ENCODE results near the gene HMGB4. TPM values are rescaled to one million over a fixed set of nuclear protein-coding genes. Genes with fewer than 3 reads are reported as not detected.

The HMGB4 gene
- total RNA-seq, 2 donors from 2014 or later, result not detected

DNA sequence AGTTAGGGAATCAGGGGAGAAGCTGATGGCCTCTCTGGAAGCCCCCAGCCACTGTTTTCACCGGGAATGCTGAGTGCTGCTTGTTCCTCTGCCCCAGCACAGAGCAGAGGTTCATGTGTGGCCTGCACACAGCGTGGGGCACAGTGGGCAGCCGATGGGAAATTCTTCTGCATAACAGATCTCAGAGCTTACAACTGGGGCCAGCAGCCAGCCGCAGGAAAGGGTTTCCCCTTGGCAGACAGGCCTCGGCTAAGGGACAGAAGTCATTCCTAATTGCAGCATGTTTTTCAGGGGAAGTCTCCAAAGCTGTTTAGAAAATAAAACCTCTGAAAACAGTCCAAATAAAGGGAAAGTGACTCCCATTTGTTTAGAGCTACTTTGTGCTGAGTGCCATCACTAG lies 22.6 kb downstream of the HMGB4 start:
- DNase-seq, result no peak
- intact Hi-C loops (cut with DNase I, micrococcal nuclease), result no loop called here
- ATAC-seq, result no peak

DNA sequence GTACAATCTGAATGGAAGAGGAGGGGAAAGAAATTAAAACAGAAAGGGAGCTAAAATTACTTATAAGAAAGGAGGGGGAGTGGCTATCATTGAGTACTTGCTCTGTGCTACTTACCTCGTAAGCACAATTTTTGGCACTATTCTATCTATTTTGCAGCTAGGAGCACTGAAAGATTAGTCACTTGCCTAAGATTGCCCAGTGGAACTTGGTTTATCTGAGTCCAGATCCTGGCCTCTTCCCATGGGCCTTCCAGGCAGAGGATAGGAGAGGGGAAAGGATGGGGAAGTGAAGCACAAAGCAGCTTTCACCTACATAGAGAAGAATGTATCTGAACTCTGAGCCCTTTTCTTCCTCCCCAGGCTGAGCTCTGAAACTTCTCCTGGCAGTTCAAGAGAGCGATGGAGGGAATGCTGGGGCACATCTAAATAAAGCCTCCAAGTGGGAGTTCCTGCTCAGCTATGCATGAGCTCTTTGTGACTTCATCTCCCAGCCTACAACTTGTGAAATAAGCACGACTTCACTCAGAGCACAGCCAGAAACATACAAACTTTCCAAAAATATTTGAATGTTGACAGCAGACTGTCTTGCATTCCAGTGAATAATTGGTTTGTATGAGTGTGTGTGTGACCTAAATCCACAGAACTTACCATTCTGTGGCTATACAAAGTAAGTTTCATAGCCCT lies 29.4 kb downstream of the HMGB4 start:
- intact Hi-C loops (cut with DNase I, micrococcal nuclease), result no loop called here
- DNase-seq (no peak), ATAC-seq (no peak)

DNA sequence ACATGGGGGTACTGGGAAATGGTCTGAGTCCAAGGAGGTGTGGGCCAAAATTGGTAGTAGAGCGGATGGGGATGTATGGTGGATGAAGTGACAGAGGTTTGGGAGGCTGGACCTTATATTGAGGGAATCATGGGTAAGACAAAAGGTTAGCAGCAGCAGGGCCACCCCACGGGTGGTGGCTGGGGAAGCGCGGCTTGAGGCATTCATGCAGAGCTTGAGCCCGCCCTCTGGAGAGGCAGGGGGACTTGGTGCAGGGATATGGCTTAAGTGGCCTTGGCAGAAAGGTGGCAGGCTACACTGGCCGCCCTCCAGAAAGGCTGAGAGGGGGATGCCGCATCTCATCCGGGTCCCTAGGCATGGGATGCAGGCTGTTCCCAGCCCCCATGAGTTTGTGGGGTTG lies 31.5 kb downstream of the HMGB4 start:
- intact Hi-C loops (cut with DNase I, micrococcal nuclease), result no loop called here
- ATAC-seq (no peak), DNase-seq (no peak)

DNA sequence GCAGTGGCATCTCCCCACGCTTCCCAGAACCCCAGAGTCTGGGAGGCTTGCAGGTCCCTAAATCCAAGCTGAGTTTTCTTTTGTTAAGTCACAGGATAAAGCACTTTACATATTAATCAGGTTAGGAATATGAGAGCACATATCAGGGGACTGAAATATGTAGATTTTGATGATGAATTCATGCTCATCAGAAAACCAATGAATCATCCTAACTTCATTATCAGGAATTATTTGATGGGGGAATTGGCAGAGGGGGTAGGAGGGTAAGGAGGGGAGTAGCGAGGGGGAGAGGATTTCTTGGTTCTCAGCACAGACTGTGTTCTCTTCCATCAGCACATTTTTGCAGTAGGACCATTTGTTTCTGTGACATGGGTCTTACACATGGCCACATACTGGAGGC lies 32.1 kb downstream of the HMGB4 start:
- intact Hi-C loops (cut with DNase I, micrococcal nuclease), result no loop called here
- DNase-seq (no peak), ATAC-seq (no peak)

DNA sequence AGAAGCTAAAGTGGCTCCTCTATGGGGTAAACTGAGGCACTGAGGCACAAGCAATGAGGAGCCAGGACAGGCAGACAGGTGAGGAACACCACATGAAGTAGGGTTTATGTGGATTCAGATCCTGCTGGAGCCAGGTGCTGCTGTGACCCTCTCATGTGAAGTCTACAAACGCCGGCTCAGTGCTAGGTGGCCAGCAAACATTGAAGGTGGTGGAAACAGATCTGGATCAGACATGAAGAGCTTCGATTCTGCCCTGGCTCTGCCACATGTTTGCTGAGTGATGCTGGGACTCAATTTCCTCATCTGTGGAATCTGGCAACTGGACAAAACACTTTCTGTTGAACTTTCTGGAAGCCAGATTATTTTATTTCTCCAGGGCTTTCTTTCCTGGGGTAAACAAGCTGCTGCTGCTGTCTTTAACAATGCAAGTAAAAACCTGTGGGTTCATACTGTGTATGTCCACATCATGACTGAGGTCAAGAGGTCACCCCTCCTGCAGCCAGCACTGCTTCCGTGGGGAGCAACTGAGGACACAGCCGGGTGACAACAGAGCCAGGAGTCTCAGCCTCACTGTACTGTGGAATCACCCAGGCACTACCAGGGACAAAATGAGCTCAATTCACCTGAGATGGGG lies 33.3 kb downstream of the HMGB4 start:
- DNase-seq (no peak), ATAC-seq (no peak)
- intact Hi-C loops (cut with DNase I, micrococcal nuclease), result no loop called here

DNA sequence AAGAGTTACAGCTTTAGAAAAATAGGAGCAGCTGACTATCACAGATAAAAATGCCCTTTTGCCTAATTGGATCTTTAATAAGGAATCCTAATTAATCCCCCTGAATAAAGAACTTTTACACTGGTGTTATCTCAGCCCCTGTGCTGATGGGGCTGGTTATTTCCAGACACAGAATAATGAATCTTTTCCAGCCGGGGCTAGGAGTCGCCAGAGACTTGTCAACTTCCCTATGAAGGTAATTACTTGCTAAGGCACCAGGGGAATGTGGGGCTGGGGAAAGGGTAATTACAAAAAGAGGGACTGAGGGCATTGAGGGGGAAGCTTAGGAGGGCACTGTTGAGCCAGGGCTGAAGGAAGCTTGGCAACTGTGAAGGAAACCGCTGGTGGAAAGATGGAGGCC lies 34.5 kb downstream of the HMGB4 start:
- ATAC-seq (no peak), DNase-seq (no peak)
- intact Hi-C loops (cut with DNase I, micrococcal nuclease), result no loop called here

DNA sequence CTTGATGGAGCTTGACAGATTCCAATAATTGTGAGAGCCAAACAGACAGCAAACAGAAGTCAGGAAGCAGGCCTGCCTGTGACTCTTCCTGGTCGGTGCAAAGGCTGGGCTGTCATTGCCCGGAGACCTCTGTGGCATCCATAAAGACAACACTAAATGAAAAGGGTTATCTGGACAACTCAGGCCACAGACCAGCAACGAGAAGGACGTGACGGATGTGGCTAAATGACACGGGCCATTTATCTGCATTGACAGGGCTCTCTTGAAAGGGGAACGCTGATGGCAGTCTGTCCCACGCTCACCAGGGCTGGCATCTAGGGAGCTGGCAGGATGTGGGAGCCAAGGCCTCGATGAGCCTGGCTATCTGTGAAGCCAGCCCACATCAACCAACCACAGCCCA lies 35.0 kb downstream of the HMGB4 start:
- no peak for ATAC-seq
- intact Hi-C loops (cut with DNase I, micrococcal nuclease), result no loop called here

DNA sequence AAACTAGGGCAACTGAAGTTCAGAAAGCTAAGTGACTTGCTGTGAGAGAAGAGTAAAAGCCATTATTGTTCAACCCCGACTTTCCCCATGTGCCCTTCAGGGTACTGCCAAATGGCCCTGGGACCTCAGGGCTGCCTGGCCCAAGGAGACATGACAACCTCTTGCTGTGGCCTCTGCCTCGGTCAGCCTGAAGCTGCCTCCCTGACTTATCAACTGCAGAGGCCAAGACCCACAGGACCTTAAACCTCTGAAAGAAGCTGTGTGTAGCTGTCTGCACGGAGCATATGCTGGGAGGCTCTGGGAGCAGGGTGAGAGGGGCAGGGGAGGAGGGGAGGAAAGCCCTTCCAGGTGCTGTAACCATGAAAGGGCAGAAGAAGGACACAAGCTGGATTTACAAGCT lies 35.9 kb downstream of the HMGB4 start:
- intact Hi-C loops (cut with DNase I, micrococcal nuclease), result no loop called here
- DNase-seq, result no peak
- ATAC-seq, result no peak

More for the DNA sequence above, 35.0 kb downstream of the HMGB4 start:
- no peak for DNase-seq

DNA sequence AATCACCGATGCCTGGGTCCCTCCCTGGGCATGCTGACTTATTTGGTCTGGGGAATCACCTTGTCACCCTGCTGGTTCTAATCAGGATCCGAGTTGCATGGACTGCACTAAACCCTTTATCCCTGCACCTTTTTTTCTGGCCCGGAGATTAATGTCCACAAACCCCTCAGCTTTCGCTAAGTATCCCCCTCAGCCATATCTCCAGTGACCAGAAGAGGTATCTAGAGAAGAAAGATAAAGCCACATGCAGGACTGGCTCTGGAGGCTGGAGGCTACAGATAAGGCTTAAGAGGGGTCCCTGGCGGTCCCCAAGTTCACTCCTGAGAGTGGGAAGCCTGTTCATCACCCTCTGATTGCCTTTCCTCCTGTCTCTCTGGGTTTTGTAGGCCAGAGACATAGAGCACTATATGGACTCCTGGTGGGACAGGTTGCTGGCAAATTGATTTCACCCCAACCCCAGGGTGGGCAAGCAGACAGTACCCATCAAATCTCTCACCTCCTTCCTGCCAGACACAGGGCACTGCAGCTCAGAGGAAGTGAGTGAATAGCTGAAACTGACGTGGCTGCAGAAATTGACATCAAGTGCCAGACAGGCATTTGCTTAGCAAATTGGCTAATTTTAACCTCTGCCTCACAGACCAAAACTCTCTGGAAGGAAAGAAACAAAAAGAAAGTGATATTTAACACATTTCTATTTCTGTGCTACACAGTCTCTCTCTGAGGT lies 38.8 kb downstream of the HMGB4 start:
- ATAC-seq, result no peak

DNA sequence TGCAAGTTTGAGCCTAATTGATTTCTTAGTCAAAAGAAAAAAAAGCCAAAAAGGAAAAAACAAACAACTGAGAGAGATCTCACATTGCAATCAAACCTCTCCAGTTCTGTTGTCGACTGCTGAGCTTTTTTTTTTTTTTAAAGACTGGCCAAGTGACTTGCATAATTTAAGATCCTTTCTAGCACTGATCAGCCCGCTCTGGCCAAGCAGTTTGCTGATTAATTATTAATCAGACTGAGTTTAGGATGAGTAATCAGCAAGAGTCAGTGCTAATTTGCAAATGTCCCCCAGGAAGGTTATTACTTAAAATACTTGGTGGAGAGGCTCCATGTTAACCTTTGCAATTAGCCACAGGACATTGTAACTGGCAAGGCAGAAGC lies 39.3 kb downstream of the HMGB4 start:
- ATAC-seq, result no peak
- intact Hi-C loops (cut with DNase I, micrococcal nuclease), result no loop called here
- no peak for DNase-seq

More for the DNA sequence above, 38.8 kb downstream of the HMGB4 start:
- DNase-seq, result no peak
- intact Hi-C loops (cut with DNase I, micrococcal nuclease), result no loop called here

DNA sequence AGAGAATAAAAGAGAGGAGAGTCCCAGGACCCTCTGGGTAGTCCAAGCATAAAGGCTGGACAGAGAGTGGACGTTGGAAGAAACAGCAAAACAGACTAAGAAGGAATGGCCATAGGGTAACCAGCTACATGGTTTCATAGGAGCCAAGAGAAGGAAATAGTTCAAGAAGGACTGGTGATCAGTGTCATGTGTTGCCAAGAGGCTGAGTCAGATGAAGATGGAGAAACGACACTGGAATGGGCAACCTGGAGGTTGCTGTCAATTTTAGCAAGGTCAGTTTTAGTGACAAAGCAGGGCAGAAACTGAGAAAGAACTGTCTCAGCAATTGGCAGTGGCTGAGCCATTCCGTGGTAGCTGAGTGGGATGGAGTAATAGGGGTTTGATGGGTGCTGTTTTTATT lies 41.4 kb downstream of the HMGB4 start:
- DNase-seq (no peak), ATAC-seq (no peak)
- intact Hi-C loops (cut with DNase I, micrococcal nuclease), result no loop called here

DNA sequence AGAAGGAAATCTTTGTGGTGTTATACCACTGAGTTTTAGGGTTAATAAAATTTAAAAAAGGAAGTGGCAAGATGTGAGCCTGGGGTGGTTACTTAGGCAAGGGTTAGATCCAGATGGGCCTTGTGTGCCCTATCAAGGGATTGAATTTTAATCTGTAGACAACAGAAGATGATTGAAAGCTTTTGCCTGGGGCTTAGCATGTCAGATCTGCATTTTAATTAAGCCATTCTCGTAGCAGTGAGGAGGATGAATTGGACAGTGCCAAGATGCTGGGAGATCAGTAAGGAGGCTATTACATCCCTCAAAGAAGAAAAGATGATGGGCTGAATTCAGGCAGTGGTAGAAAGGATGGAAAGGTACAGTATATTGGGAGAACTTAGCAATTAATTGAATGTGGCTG lies 42.3 kb downstream of the HMGB4 start:
- intact Hi-C loops (cut with DNase I, micrococcal nuclease), result no loop called here
- DNase-seq (no peak), ATAC-seq (no peak)

DNA sequence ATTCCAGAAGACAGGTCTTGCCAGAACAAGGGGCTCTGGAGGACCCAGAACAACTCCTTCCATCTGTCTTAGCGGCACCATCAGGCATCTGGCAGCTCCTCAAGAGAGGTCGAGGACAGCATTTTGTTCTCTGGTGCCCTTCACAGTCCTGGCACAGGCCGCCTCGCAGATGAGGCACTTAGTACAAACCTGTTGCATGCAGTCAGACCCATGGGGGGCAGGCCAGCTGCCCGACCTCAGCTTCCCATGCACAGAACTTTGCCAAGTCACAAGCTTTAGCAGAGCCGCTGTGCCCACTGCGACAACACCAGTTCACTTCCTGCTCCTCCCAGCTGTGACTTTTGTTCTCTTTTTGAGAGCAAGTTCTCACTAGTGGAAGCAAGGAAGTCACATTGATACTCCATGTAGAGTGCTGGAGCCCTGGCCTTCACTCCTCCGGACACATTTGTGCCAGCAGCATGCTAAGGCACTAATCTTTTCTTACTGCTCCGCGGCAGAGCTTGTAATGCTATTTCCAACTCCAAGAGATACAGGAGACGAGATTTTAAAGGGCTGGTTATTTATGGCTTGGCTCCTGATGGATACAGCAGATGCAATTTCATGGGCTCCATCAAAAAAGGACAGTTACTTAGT lies 44.6 kb downstream of the HMGB4 start:
- intact Hi-C loops (cut with DNase I, micrococcal nuclease), result no loop called here
- no peak for ATAC-seq
- DNase-seq, result no peak
